Tibial nerve (tissue), 4 donors: ENCODE results near the gene SH2B3. TPM values are rescaled to one million over a fixed set of nuclear protein-coding genes. Genes with fewer than 3 reads are reported as not detected.
A peak's percentile ranks its signal among the peaks of the same experiment; 100 is the strongest.

Experiments
- DNase-seq, 2 donors: peaks; one replicate each; pipeline ENCODE4 v3.0.0-alpha.2; 2019; ENCODE audit warnings: low spot score in 2 of 2
- H3K27ac ChIP-seq, 4 donors: fragments of 200-600 bp; sonication (generic) in 3 of 4; one replicate each; pipeline ENCODE4 v1.5.1; 2017 to 2019; ENCODE audit warnings: mild to moderate bottlenecking in 1 of 4
- H3K27me3 ChIP-seq, 2 donors: fragments of 200-600 bp; sonication (generic) in 1 of 2; one replicate each; pipeline versions ENCODE4 v1.5.1 to v1.6.0; 2017 to 2019
- H3K36me3 ChIP-seq, 3 donors: fragments of 200-600 bp; sonication (generic); one replicate each; pipeline ENCODE4 v1.5.1; 2018 to 2019
- H3K4me1 ChIP-seq, 4 donors: fragments of 200-600 bp; sonication (generic) in 3 of 4; one replicate each; pipeline ENCODE4 v1.5.1; 2017 to 2019
- H3K4me3 ChIP-seq, 4 donors: fragments of 200-600 bp; sonication (generic) in 3 of 4; one replicate each; pipeline ENCODE4 v1.5.1; 2017 to 2019; ENCODE audit warnings: mild to moderate bottlenecking in 1 of 4, moderate library complexity in 1 of 4
- H3K9me3 ChIP-seq, 4 donors: fragments of 200-600 bp; sonication (generic) in 3 of 4; one replicate each; pipeline ENCODE4 v1.5.1; 2017 to 2019
- CTCF ChIP-seq, 5 experiments: fragments of 200-600 bp in 3 of 5; fragments of 450-650 bp in 2 of 5; sonication (generic) in 3 of 5; IDR thresholded peaks; one replicate each; pipeline ENCODE4 v1.5.1; 2016 to 2019; ENCODE audit warnings: antibody characterized with exemption in 5 of 5, mild to moderate bottlenecking in 3 of 5, moderate library complexity in 2 of 5
- EP300 ChIP-seq, 2 donors: sonication (generic); formaldehyde crosslinking; IDR thresholded peaks; one replicate each; pipeline ENCODE4 v1.6.1; 2017; ENCODE audit warnings: antibody characterized with exemption in 2 of 2, mild to moderate bottlenecking in 1 of 2
- POLR2A ChIP-seq, 2 donors: fragments of 450-650 bp; IDR thresholded peaks; one replicate each; pipeline ENCODE4 v1.6.1; 2017; ENCODE audit warnings: antibody characterized with exemption in 2 of 2, mild to moderate bottlenecking in 2 of 2, moderate library complexity in 2 of 2
- WGBS, 2 donors: methylation state at CpG; one replicate each; pipeline ENCODE4 v1.1.5; 2018; 5-methylcytosine and 5-hydroxymethylcytosine counted together
- total RNA-seq, 4 donors: library from RNA; depleted of rRNA; stranded (reverse); fragments of >200 nt; gene quantifications; one replicate each; pipeline ENCODE4 v1.1.0, GENCODE V29; 2016

SH2B3 gene
- total RNA-seq, 4 donors from 2014 or later: 21.4 to 79.8 (median 36.3) TPM

- H3K4me3 ChIP-seq: no peak overlapping the region
- H3K9me3 ChIP-seq: no peaks in the 10 kb centered on the region
- H3K4me1 ChIP-seq: peaks cover 0 to 43% (median 4%) of the 10 kb centered on the region in 4 donors
- DNase-seq: no peak
- H3K36me3 ChIP-seq: peaks cover 5 to 85% (median 19%) of the 10 kb centered on the region in 3 donors
- TF ChIP-seq CTCF (IDR thresholded peaks at IDR 0.05): no peak
- H3K27ac ChIP-seq: peak overlapping the region in 2 of 4 donors; percentile 23 to 27
- 70 to 79% methylated on average over 1 of the region's 1 CpG for WGBS, 2 donors
- no peaks in the 10 kb centered on the region for H3K27me3 ChIP-seq
Measured at GRCh38 chr12:111451232-111451631, 45.5 kb downstream of the SH2B3 start.

- Histone ChIP-seq H3K27me3 (no peaks in the 10 kb centered on the region), H3K4me3 (no peak overlapping the region), H3K9me3 (no peaks in the 10 kb centered on the region), H3K36me3 (peaks cover 5 to 85% (median 19%) of the 10 kb centered on the region in 3 donors), H3K4me1 (peaks cover 0 to 39% (median under 1%) of the 10 kb centered on the region in 4 donors), H3K27ac (peak overlapping the region in 2 of 4 donors; percentile 23 to 27)
- 22 to 23% methylated on average over 6 of the region's 6 CpGs for WGBS, 2 donors
- TF ChIP-seq POLR2A (IDR thresholded peaks at IDR 0.05) (no peak), EP300 (IDR thresholded peaks at IDR 0.05) (no peak), CTCF (IDR thresholded peaks at IDR 0.05) (peak; percentile 64 to 89 (median 78))
- DNase-seq: no peak
Measured at GRCh38 chr12:111451649-111452129, 46.0 kb downstream of the SH2B3 start.

GRCh38 chr12:111453071-111453989 is 47.6 kb downstream of the SH2B3 start:
- TF ChIP-seq EP300 (IDR thresholded peaks at IDR 0.05) (no peak), POLR2A (IDR thresholded peaks at IDR 0.05) (no peak), CTCF (IDR thresholded peaks at IDR 0.05) (no peak)
- DNase-seq: no peak
- Histone ChIP-seq H3K9me3 (no peaks in the 10 kb centered on the region), H3K27me3 (no peaks in the 10 kb centered on the region), H3K4me3 (no peak overlapping the region), H3K36me3 (peaks cover 5 to 82% (median 19%) of the 10 kb centered on the region in 3 donors), H3K4me1 (peaks cover 0 to 24% (median 0%) of the 10 kb centered on the region in 4 donors), H3K27ac (no peak overlapping the region)
- WGBS, 2 donors: 81 to 85% methylated on average over 25 of the region's 25 CpGs

GRCh38 chr12:111454311-111454710 is 48.6 kb downstream of the SH2B3 start:
- DNase-seq: no peak
- no peak overlapping the region for H3K27ac ChIP-seq
- H3K36me3 ChIP-seq: peaks cover 5 to 82% (median 19%) of the 10 kb centered on the region in 3 donors
- 65 to 71% methylated on average over 4 of the region's 4 CpGs for WGBS, 2 donors
- H3K4me3 ChIP-seq: no peak overlapping the region
- no peak for TF ChIP-seq EP300 (IDR thresholded peaks at IDR 0.05)
- TF ChIP-seq CTCF (IDR thresholded peaks at IDR 0.05): no peak
- no peak for TF ChIP-seq POLR2A (IDR thresholded peaks at IDR 0.05)
- H3K4me1 ChIP-seq: peaks cover 0 to 17% (median 0%) of the 10 kb centered on the region in 4 donors
- H3K9me3 ChIP-seq: no peaks in the 10 kb centered on the region
- H3K27me3 ChIP-seq: no peaks in the 10 kb centered on the region
